Small intestine (tissue), 7 donors: Measurements from ENCODE around the gene GATA1. TPM values are rescaled to one million over a fixed set of nuclear protein-coding genes. Genes with fewer than 3 reads are reported as not detected.
A peak's percentile ranks its signal among the peaks of the same experiment; 100 is the strongest.

ENCODE experiments used
- DNase-seq, 2 donors: peaks; one replicate each; pipeline versions ENCODE4 v3.0.0 to v3.0.0-alpha.2; 2013
- FAIRE-seq: peaks from 2 replicates; lab custom pipeline; 2012; peaks lifted over from hg19 to GRCh38; lab: Jason Lieb, UNC
- H3K27ac ChIP-seq, 3 donors: one replicate each; pipeline ENCODE4 v1.5.1; 2013; ENCODE audit warnings: low read length in 2 of 3, mild to moderate bottlenecking in 2 of 3, control low read depth in 1 of 3, inconsistent platforms in 1 of 3, low read depth in 1 of 3, moderate library complexity in 1 of 3
- H3K27me3 ChIP-seq, 3 donors: one replicate each; pipeline ENCODE4 v1.6.1; 2013; ENCODE audit warnings: low read length in 3 of 3, inconsistent platforms in 1 of 3; ENCODE audit not compliant: control insufficient read depth in 3 of 3, insufficient read depth in 3 of 3
- H3K36me3 ChIP-seq, 3 donors: one replicate each; pipeline ENCODE4 v1.6.1; 2013; ENCODE audit warnings: low read length in 3 of 3, inconsistent platforms in 1 of 3, low read depth in 1 of 3, mild to moderate bottlenecking in 1 of 3, moderate library complexity in 1 of 3; ENCODE audit not compliant: control insufficient read depth in 3 of 3, insufficient read depth in 2 of 3
- H3K4me1 ChIP-seq, 3 donors: one replicate each; pipeline ENCODE4 v1.6.1; 2013; ENCODE audit warnings: low read length in 2 of 3, inconsistent platforms in 1 of 3, low read depth in 1 of 3, mild to moderate bottlenecking in 1 of 3, moderate library complexity in 1 of 3; ENCODE audit not compliant: control insufficient read depth in 3 of 3, insufficient read depth in 2 of 3
- H3K4me3 ChIP-seq, 3 donors: one replicate each; pipeline ENCODE4 v1.5.1; 2013; ENCODE audit warnings: low read length in 3 of 3, control low read depth in 1 of 3, inconsistent platforms in 1 of 3, low read depth in 1 of 3, mild to moderate bottlenecking in 1 of 3, moderate library complexity in 1 of 3
- H3K9me3 ChIP-seq, 2 donors: one replicate each; pipeline ENCODE4 v1.6.1; 2013; ENCODE audit warnings: low read depth in 1 of 2, low read length in 1 of 2; ENCODE audit not compliant: control insufficient read depth in 2 of 2, insufficient read depth in 1 of 2
- WGBS, 3 donors: extraction: QIAGEN DNeasy Blood & Tissue Kit; methylation state at CpG; one replicate each; pipeline ENCODE4 v1.1.7; 2013; 5-methylcytosine and 5-hydroxymethylcytosine counted together
- polyA plus RNA-seq, 4 donors: library from polyadenylated mRNA; stranded (reverse) in 3 of 4; unstranded in 1 of 4; fragments of 200-250 nt in 3 of 4; fragments of 120-200 nt in 1 of 4; gene quantifications; one replicate each; pipeline versions ENCODE4 v1.2.1 to v1.2.3, GENCODE V29; 2013
- donor health status: healthy with polysubstance abuse.
- donor health status: control.
- donor health status: control.
- donor health status: Bipolar disorder and iron deficiency.
- donor health status: healthy.

The GATA1 gene
- polyA plus RNA-seq, 4 donors: 0.09 to 0.32 TPM; not detected in 2

- H3K4me3 ChIP-seq: no peak overlapping the region
- no peaks in the 10 kb centered on the region for H3K36me3 ChIP-seq
- H3K9me3 ChIP-seq: no peaks in the 10 kb centered on the region
- H3K27me3 ChIP-seq: peaks cover 4 to 30% (median 8%) of the 10 kb centered on the region in 3 donors
- H3K27ac ChIP-seq: no peak overlapping the region
- no peak for FAIRE-seq
- WGBS, 3 donors: 4 to 67% (median 34%) methylated on average over 20 to 57 of the region's 57 CpGs
- DNase-seq: no peak
- no peaks in the 10 kb centered on the region for H3K4me1 ChIP-seq
Measured at GRCh38 chrX:48831909-48832291, 45.5 kb downstream of the GATA1 start.

GRCh38 chrX:48833542-48834138 is 47.2 kb downstream of the GATA1 start:
- FAIRE-seq (no peak), DNase-seq (peak; percentile 10 to 58)
- H3K36me3 ChIP-seq: no peaks in the 10 kb centered on the region
- 24 to 40% (median 30%) methylated on average over 9 of the region's 9 CpGs for WGBS, 3 donors
- H3K27me3 ChIP-seq: peaks cover 4 to 22% (median 8%) of the 10 kb centered on the region in 3 donors
- peak overlapping the region in 1 of 3 donors; percentile 56 for H3K27ac ChIP-seq
- H3K9me3 ChIP-seq: no peaks in the 10 kb centered on the region
- no peak overlapping the region for H3K4me3 ChIP-seq
- no peaks in the 10 kb centered on the region for H3K4me1 ChIP-seq

GRCh38 chrX:48834383-48834709 is 48.0 kb downstream of the GATA1 start:
- no peaks in the 10 kb centered on the region for H3K4me1 ChIP-seq
- peak overlapping the region in 1 of 3 donors; percentile 56 for H3K27ac ChIP-seq
- H3K9me3 ChIP-seq: no peaks in the 10 kb centered on the region
- WGBS, 3 donors: 4 to 26% (median 6%) methylated on average over 7 of the region's 7 CpGs
- FAIRE-seq (no peak), DNase-seq (peak in 1 of 2 donors; percentile 25)
- peak overlapping the region in 1 of 3 donors; percentile 46 for H3K4me3 ChIP-seq
- peaks cover 4 to 22% (median 8%) of the 10 kb centered on the region in 3 donors for H3K27me3 ChIP-seq
- no peaks in the 10 kb centered on the region for H3K36me3 ChIP-seq

GRCh38 chrX:48835524-48836329 is 49.3 kb downstream of the GATA1 start, which contains the start of gene PCSK1N:
TSS of gene PCSK1N (minus strand) at chrX:48835610. CDS start at chrX:48835532, 78 bp downstream.
- Histone ChIP-seq H3K9me3 (no peaks in the 10 kb centered on the region), H3K36me3 (no peaks in the 10 kb centered on the region), H3K27me3 (peaks cover 4 to 22% (median 8%) of the 10 kb centered on the region in 3 donors), H3K27ac (peak within 1 kb of the TSS in 1 of 3 donors; percentile 56), H3K4me3 (peak within 1 kb of the TSS in 2 of 3 donors; percentile 23 to 46), H3K4me1 (no peaks in the 10 kb centered on the region)
- WGBS, 3 donors: 13 to 41% (median 34%) methylated on average over 8 to 34 of the region's 35 CpGs
- FAIRE-seq (no peak), DNase-seq (peak in 1 of 2 donors; percentile 71)

- H3K27ac ChIP-seq: no peak overlapping the region
- H3K36me3 ChIP-seq: no peaks in the 10 kb centered on the region
- H3K4me3 ChIP-seq: no peak overlapping the region
- FAIRE-seq (no peak), DNase-seq (no peak)
- H3K9me3 ChIP-seq: no peaks in the 10 kb centered on the region
- H3K4me1 ChIP-seq: no peaks in the 10 kb centered on the region
- H3K27me3 ChIP-seq: peaks cover 0 to 4% (median 2%) of the 10 kb centered on the region in 3 donors
- WGBS, 3 donors: 59 to 81% (median 76%) methylated on average over 9 to 10 of the region's 10 CpGs
Measured at GRCh38 chrX:48839686-48840085, 53.3 kb downstream of the GATA1 start.

Other genes starting within 250 kb of the GATA1 start
- gene TBC1D25, start 246.9 kb upstream of the GATA1 start, polyA plus RNA-seq: 1 to 10 TPM; 6.0 to 7.3 (median 6.5) TPM
- 100 to 1,000 TPM in 3 of 4 donors, 10 to 100 TPM in 1; 87.9 to 222 (median 173) TPM for gene RBM3, start 212.1 kb upstream of the GATA1 start, polyA plus RNA-seq
- gene WDR13, start 189.1 kb upstream of the GATA1 start, polyA plus RNA-seq: 100 to 1,000 TPM; 105 to 326 (median 213) TPM
- 1 to 10 TPM; 1.1 to 6.2 (median 4.8) TPM for gene WAS, start 102.8 kb upstream of the GATA1 start, polyA plus RNA-seq
- 1 to 10 TPM; 2.2 to 8.5 (median 4.3) TPM for gene SUV39H1, start 89.9 kb upstream of the GATA1 start, polyA plus RNA-seq
- gene GLOD5, start 24.8 kb upstream of the GATA1 start, polyA plus RNA-seq: 10 to 100 TPM in 3 of 4 donors, 1 to 10 TPM in 1; 4.4 to 56.1 (median 22.1) TPM
- 100 to 1,000 TPM in 2 of 4 donors, 10 to 100 TPM in 2; 51.5 to 110 (median 102) TPM for gene HDAC6, start 15.5 kb downstream of the GATA1 start, polyA plus RNA-seq
- gene ERAS, start 39.9 kb downstream of the GATA1 start, polyA plus RNA-seq: under 1 TPM in 2 of 4 donors, not detected in 2; 0.07 to 0.09 TPM
- 10 to 100 TPM in 2 of 4 donors, 1 to 10 TPM in 1, under 1 TPM in 1; 0.67 to 97.5 (median 13.5) TPM for gene PCSK1N, start 49.0 kb downstream of the GATA1 start, polyA plus RNA-seq
- 10 to 100 TPM; 43.3 to 72.5 (median 66.1) TPM for gene TIMM17B, start 111.2 kb downstream of the GATA1 start, polyA plus RNA-seq
- gene PQBP1, start 111.3 kb downstream of the GATA1 start, polyA plus RNA-seq: 100 to 1,000 TPM in 2 of 4 donors, 10 to 100 TPM in 2; 77.8 to 186 (median 109) TPM
- 10 to 100 TPM in 2 of 4 donors, 1 to 10 TPM in 2; 8.1 to 31.5 (median 19.1) TPM for gene SLC35A2, start 125.1 kb downstream of the GATA1 start, polyA plus RNA-seq
- 10 to 100 TPM in 2 of 4 donors, 1 to 10 TPM in 2; 2.9 to 35.1 (median 9.8) TPM for gene PIM2, start 132.4 kb downstream of the GATA1 start, polyA plus RNA-seq
- 10 to 100 TPM; 28.3 to 57.5 (median 42.3) TPM for gene OTUD5, start 171.0 kb downstream of the GATA1 start, polyA plus RNA-seq
- 1 to 10 TPM in 2 of 4 donors, under 1 TPM in 2; 0.27 to 1.7 (median 0.78) TPM for gene KCND1, start 185.3 kb downstream of the GATA1 start, polyA plus RNA-seq
- gene GRIPAP1, start 215.7 kb downstream of the GATA1 start, polyA plus RNA-seq: 10 to 100 TPM; 18.1 to 43.1 (median 26.5) TPM